Inflammatory macrophage treated with lipopolysaccharide for 4 hours (primary cell): Measurements from ENCODE around the gene MAP3K2.
"Not testable (repeated sequence)": the region's sequence is repeated elsewhere in the genome, so short reads cannot be mapped to it uniquely, and the experiment has no call there.

ENCODE experiments used
- DNase-seq: peaks from one replicate; pipeline ENCODE4 v3.0.0-alpha.2; 2020

Gene MAP3K2

GRCh38 chr2:127420039-127420864, 32.5 kb upstream of the MAP3K2 start:
- no peak for DNase-seq

DNA sequence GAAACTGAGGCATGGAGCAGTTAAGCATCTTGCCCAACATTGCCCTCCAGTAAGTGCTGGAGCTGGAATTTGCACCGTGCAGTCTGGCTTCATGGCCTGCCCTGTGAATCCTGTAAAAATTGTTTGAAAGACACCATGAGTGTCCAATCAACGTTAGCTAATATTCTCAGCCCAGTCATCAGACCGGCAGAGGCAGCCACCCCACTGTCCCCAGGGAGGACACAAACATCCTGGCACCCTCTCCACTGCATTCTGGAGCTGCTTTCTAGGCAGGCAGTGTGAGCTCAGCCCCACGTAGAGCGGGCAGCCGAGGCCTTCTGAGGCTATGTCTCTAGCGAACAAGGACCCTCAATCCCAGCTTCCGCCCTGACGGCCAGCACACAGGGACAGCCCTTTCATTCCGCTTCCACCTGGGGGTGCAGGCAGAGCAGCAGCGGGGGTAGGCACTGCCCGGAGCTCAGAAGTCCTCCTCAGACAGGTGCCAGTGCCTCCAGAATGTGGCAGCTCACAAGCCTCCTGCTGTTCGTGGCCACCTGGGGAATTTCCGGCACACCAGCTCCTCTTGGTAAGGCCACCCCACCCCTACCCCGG, 31.8 kb upstream of the MAP3K2 start:
- no peak for DNase-seq

DNA sequence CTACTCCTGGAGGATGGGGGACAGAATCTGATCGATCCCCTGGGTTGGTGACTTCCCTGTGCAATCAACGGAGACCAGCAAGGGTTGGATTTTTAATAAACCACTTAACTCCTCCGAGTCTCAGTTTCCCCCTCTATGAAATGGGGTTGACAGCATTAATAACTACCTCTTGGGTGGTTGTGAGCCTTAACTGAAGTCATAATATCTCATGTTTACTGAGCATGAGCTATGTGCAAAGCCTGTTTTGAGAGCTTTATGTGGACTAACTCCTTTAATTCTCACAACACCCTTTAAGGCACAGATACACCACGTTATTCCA, 31.3 kb upstream of the MAP3K2 start:
- DNase-seq: no peak

- DNase-seq: no peak
Measured at GRCh38 chr2:127418300-127419111, 30.7 kb upstream of the MAP3K2 start, which contains the start of gene PROC. Gene PROC (plus strand): TSS chr2:127418427. CDS start chr2:127419943, 1,516 bp downstream.

GRCh38 chr2:127417406-127417805, 29.6 kb upstream of the MAP3K2 start:
- DNase-seq: no peak

DNA sequence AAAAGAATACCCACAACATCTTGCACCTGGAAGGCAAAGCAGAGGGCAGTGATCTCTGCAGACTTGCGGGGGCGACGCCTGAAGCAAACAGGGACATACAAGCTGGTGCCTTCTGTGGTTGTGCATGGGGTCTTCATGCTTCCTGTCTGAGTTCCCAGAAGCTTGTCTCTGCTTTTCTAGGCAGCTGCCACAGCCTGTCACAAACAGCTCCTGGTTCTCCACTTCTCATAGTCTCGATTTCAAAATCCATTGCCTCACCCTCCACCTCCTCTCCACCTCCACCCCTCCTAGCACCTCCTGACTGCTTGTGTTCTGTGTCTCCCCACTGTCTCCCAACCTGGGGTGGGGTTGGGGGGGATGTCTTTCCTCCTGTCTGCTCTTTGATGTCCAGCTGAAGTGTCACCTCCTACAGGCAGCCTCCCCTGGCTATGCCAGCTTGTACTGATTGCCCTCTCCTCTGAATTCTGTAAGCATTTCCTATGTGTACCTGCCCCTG, 28.8 kb upstream of the MAP3K2 start:
- no peak for DNase-seq

DNA sequence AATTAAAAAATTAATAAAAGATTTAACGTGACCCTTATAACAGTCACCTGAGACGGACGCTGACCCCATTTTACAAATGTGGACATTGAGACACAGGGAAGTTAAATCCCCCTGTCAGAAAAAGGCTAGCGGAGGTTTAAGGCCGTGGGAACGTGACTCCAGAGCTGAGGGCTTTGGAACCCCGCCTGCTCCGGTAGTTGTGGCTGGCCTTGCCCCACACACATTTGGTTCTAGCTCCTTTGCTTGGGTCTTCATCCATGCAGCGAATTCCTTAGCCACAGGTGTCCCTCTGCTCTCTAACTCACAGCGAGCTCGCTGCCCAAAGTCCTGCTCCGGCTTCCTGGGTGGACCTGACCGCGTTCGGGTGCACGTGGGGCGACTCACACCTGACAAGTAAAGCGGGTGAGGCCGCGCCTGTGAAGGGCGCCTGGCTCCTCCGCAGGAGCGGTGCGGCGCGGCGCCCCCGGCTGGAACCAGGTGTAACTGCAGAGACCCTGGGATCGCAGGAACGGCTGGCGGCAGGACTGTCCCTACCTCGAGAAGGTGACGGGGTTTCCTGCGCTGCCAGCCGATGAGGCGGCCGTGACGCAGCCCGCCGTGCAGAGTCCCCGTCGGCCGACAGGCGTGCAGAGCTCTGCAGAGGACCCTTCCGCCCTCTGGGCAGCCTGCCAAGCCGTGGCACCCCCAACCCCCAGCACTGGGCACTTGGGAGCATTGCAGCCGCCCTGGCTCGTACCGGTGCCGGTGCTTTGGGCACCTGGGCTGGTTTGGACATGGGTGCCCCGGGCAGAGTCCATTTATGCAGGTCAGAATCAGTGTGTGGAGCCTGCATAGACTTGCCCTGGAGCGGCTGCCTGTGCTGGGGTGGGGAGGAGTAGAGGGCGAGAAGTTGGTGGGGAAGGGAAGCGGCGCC, 28.1 kb upstream of the MAP3K2 start:
- DNase-seq: peak; percentile 27

DNA sequence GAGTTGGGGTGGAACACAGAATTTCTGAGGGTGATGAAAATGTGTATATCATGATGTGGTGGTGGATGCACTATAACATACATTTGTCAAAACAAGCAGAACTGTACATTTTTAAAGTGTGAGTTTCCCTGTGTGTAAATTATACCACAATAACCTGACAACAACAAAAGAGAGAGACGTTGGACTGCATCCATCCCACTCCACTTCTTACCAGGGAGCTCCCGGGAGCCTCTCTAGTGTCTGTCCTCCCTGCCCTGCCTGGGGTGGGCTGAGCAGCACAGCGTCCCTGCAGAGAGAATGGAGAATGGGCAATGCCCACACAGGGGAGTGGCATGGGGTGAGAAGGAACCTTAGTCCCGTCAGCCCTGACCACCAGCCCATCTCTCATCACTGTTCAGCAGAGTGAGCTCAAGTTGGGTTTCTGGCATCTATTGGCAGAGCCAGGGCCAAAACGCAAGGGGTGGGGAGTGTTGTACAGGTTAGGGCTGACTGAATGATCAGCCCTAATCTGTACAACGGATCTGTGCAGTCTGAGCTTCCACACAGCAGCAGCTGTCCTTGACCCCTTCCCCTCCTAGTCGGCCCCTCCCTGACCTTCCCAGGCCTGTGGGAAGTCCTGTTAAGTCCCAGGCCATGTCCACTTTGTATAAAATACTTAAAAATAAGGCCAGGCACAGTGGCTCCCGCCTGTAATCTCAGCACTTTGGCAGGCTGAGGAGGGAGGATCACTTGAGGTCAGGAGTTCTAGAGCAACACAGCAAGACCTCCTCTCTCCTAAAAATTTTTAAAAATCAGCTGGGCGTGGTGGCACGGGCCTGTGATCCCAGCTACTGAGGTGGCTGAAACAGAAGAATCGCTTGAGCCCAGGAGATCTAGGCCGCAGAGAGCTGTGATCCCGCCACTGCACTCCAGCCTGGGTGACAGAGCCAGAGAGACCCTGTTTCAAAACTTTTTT, 27.1 kb upstream of the MAP3K2 start:
- DNase-seq: no peak

DNA sequence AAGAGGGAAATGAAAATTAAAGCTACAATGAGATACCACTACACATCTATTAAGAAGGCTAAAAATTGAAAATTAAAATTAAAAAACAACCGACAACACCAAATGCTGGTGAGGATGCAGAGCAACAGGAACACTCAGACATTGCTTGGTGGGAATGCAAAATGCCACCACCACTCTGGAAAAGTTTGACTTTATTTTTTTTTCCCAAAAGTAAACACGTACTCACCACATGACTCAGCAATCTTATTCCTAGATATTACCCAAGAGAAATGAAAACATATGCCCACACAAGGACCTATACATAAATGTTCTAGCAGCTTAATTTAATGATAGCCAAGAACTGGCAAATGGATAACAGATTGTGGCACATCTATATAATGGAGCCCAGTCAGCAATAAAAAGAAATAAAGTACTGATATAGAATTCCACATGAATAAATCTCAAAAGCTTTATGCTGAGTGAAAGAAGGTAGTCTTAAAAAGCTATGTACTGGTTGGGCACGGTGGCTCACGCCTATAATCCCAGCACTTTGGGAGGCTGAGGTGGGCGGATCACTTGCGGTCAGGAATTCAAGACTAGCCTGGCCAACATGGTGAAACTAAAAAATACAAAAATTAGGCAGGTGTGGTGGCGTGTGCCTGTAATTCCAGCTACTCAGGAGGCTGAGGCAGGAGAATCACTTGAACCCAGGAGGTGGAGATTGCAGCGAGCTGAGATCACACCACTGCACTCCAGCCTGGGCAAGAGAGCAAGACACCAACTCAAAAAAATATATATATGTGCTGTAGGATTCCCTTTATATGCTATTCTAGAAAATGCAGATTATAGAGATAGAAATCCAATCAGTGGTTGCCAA, 26.2 kb upstream of the MAP3K2 start:
- peak; percentile 22 for DNase-seq

DNA sequence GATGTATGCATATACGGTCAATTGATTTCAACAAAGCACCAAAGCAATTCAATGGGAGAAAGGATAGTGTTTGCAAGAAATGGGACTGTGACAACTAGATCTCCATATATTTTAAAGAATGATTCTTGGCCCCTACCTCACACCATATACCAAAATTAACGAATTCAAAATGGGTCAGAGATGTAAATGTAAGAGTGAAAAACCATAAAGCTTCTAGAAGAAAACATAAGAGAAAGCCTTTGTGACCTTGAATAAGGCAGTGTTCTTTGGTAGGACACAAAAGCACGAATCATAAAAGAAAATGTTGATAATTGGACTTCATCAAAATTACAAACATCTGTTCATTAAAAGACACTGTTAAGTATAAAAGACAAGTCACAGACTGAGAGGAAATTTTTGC, 25.4 kb upstream of the MAP3K2 start:
- no peak for DNase-seq

DNA sequence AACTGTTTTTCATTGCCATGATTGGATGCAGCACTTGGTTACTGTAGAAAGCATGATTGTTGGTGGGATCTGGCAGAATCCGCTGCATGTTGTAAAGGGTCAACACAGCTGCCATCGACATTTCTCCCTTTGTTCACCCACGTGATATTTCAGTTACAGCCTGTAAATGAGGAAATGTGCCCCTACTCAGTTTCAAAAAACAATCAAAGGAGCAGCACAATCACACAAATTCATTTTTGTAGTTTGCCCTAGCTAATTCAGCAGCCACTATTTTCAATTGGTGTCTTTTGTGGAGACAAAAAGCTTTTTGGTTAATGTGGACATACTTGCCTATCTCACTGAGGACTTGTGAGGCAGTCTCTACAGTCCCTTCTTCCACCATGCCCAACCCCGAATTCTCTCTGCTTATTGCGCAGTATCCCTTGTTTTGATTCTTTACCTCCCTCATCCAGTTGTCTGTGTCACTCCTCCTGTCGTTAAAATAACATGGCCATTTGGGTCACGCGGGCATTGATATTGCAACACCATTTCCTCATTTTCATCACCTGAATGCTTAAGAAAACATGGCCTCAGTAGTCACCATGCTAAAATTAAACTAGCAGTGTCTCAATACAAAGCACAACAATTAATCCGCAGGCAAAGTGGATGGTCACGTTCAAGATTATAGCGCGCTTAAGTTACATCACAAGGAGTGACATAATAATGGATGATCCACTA, 24.0 kb upstream of the MAP3K2 start:
- DNase-seq: peak; percentile 88

DNA sequence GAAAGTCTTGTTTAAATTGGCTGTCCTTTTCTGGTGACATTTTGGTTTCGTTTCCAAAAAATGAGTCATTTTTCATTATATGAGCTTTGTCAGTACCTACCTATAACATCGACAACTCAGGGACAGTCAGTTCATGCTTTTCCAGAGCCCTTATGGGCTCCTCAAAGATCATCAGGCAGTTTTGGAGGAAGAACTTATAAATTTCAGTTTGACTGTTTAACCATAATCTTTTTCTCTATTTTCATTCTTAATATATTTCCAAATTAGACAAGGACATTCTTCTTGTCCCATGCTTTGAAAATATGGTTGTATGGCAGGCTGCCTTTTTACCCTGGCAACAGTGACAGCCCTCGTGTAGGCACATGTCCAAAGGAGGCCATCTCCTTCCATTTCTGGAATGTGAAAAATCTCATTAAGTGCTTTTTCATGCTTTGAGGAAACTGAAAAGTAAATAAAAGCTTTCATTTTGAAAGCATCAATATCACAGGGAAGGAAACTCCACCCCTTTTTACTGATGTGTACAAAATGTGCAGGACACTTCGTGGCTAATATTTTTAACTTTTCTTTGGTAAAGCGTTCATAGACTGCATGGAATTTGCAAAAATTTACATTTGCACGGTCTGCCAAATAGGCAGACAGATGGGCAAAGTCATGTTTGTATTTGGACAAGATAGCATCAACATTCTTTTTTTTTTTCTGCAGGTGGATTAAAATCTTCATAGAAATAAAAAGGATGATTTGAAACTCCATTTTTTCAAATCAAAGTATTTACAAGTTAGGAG, 23.3 kb upstream of the MAP3K2 start:
- DNase-seq: peak; percentile 74

GRCh38 chr2:127409716-127410115, 21.9 kb upstream of the MAP3K2 start:
- DNase-seq: not testable (repeated sequence)

DNA sequence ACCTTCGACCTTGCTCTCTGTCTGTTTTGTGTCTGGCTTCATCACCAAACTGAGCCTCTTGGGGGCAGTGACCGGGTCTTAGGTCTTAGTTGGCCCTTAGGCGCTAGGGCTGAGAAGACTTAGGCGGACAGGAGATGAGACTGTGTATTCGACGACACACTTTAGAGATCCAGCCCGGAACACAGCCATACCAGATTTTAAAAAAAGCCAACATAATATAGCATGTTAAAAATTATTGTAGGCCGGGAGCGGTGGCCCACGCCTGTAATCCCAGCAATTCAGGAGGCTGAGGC, 21.0 kb upstream of the MAP3K2 start:
- DNase-seq: no peak

- peak; percentile 94 for DNase-seq
Measured at GRCh38 chr2:127408004-127408806, 20.4 kb upstream of the MAP3K2 start.

- no peak for DNase-seq
Measured at GRCh38 chr2:127407661-127408003, 19.9 kb upstream of the MAP3K2 start.

- DNase-seq: no peak
Measured at GRCh38 chr2:127407091-127407490, 19.3 kb upstream of the MAP3K2 start.

DNA sequence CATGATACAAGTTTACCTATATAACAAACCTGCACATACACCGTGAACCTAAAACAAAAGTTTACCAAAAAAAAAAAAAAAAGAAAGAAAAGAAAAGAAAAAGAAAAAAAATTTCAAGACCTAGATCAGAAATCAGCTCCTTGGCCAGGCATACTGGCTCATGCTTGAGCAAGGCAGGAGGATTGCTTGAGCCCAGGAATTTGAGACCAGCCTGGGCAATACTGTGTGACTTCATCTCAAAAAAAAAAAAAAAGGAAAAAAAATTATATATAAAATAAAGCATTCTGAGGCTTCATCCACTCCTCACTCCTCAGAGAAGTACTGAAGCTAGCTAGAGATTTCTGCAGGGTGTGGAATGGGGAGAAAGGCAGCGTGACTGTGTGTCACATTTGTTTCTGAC, 18.7 kb upstream of the MAP3K2 start:
- DNase-seq: no peak
